Hepatocyte (in vitro differentiated cells): ENCODE data around the gene TUBA8. TPM values are rescaled to one million over a fixed set of nuclear protein-coding genes. Genes with fewer than 3 reads are reported as not detected.

ENCODE experiments used
- DNase-seq: peaks from one replicate; pipeline ENCODE4 v3.0.0-alpha.2; 2016; ENCODE audit warnings: low spot score
- H2AFZ ChIP-seq: fragments of 200-600 bp; sonication (generic); 2 replicates; pipeline ENCODE4 v1.6.0; 2016; ENCODE audit warnings: antibody characterized with exemption, mild to moderate bottlenecking
- H3K27ac ChIP-seq: fragments of 200-600 bp; sonication (generic); 2 replicates; pipeline ENCODE4 v1.5.1; 2016; ENCODE audit warnings: mild to moderate bottlenecking
- H3K27me3 ChIP-seq: fragments of 200-600 bp; sonication (generic); 2 replicates; pipeline ENCODE4 v1.6.1; 2016
- H3K36me3 ChIP-seq: fragments of 200-600 bp; sonication (generic); replicated peaks from 2 replicates; pipeline ENCODE4 v1.5.1; 2016; ENCODE audit warnings: low read depth; ENCODE audit not compliant: insufficient read depth
- H3K4me1 ChIP-seq: fragments of 200-600 bp; sonication (generic); 2 replicates; pipeline ENCODE4 v1.5.1; 2016; ENCODE audit warnings: mild to moderate bottlenecking, moderate library complexity; ENCODE audit not compliant: insufficient read depth
- H3K4me2 ChIP-seq: fragments of 200-600 bp; sonication (generic); 2 replicates; pipeline ENCODE4 v1.6.0; 2016
- H3K4me3 ChIP-seq: fragments of 200-600 bp; sonication (generic); 2 replicates; pipeline ENCODE4 v1.5.1; 2016; ENCODE audit warnings: mild to moderate bottlenecking
- H3K79me2 ChIP-seq: fragments of 200-600 bp; sonication (generic); 2 replicates; pipeline ENCODE4 v1.6.0; 2017; ENCODE audit warnings: mild to moderate bottlenecking
- H3K9me2 ChIP-seq: fragments of 200-600 bp; sonication (generic); replicated peaks from 2 replicates; pipeline ENCODE4 v1.6.0; 2017; ENCODE audit warnings: mild to moderate bottlenecking; ENCODE audit not compliant: insufficient read depth
- H3K9me3 ChIP-seq: fragments of 200-600 bp; sonication (generic); 2 replicates; pipeline ENCODE4 v1.5.1; 2016; ENCODE audit warnings: low read depth, mild to moderate bottlenecking
- H4K20me1 ChIP-seq: fragments of 200-600 bp; sonication (generic); 2 replicates; pipeline ENCODE4 v1.6.0; 2016; ENCODE audit warnings: mild to moderate bottlenecking; ENCODE audit not compliant: insufficient read depth, poor library complexity, severe bottlenecking
- CTCF ChIP-seq: fragments of 200-600 bp; sonication (generic); IDR thresholded peaks from 2 replicates; pipeline ENCODE4 v1.5.1; 2016; ENCODE audit warnings: antibody characterized with exemption, mild to moderate bottlenecking; ENCODE audit not compliant: poor library complexity
- EZH2 ChIP-seq: fragments of 200-600 bp; sonication (generic); IDR thresholded peaks from 2 replicates; pipeline ENCODE4 v1.6.1; 2016; ENCODE audit warnings: antibody characterized with exemption, mild to moderate bottlenecking, borderline replicate concordance
- EZH2phosphoT487 ChIP-seq: fragments of 200-600 bp; sonication (generic); IDR thresholded peaks from one replicate; pipeline ENCODE4 v1.6.1; 2018; ENCODE audit warnings: antibody characterized with exemption, mild to moderate bottlenecking, low read depth, moderate library complexity; ENCODE audit not compliant: unreplicated experiment, severe bottlenecking
- WGBS: methylation state at CpG from one replicate; pipeline ENCODE4 v1.1.6; 2016; ENCODE audit warnings: low lambda C conversion rate; ENCODE audit errors: missing lambda C conversion rate; 5-methylcytosine and 5-hydroxymethylcytosine counted together
- polyA plus RNA-seq: library from polyadenylated mRNA; unstranded; fragments of >200 nt; fragmentation: Nextera tagmentation; extraction: Ambion mirVana; gene quantifications from 2 replicates; pipeline ENCODE4 v1.2.1, GENCODE V29; 2016
- total RNA-seq: library from RNA; depleted of rRNA; stranded (reverse); fragments of >200 nt; gene quantifications from 2 replicates; pipeline ENCODE4 v1.2.3, GENCODE V29; 2014

TUBA8 gene
- total and polyA plus RNA-seq, 2 experiments from 2014 or later, result 0.46 to 1.5 TPM

GRCh38 chr22:18090286-18090685, 20.3 kb upstream of the TUBA8 start:
- DNase-seq, result no peak
- Histone ChIP-seq H3K9me3 (no peaks in the 10 kb centered on the region), H3K27ac (no peak overlapping the region), H4K20me1 (no peaks in the 10 kb centered on the region), H3K4me1 (peaks cover 10% of the 10 kb centered on the region), H3K27me3 (no peaks in the 10 kb centered on the region), H3K4me2 (no peak overlapping the region), H2AFZ (no peak overlapping the region), H3K9me2 (no peaks in the 10 kb centered on the region), H3K4me3 (no peak overlapping the region), H3K79me2 (peaks cover 3% of the 10 kb centered on the region), H3K36me3 (peaks cover 8% of the 10 kb centered on the region)
- WGBS, result 97% methylated on average over 8 of the region's 8 CpGs
- no peak for TF ChIP-seq EZH2
- no peak for TF ChIP-seq EZH2phosphoT487
- no peak for TF ChIP-seq CTCF

GRCh38 chr22:18091478-18091877, 19.1 kb upstream of the TUBA8 start:
- H3K36me3 ChIP-seq, result peaks cover under 1% of the 10 kb centered on the region
- 80% methylated on average over 7 of the region's 7 CpGs for WGBS
- H3K27me3 ChIP-seq, result no peaks in the 10 kb centered on the region
- H4K20me1 ChIP-seq, result no peaks in the 10 kb centered on the region
- no peak for TF ChIP-seq EZH2phosphoT487
- TF ChIP-seq EZH2, result no peak
- no peak for TF ChIP-seq CTCF
- DNase-seq, result no peak
- H3K4me3 ChIP-seq, result no peak overlapping the region
- no peak overlapping the region for H2AFZ ChIP-seq
- peaks cover 3% of the 10 kb centered on the region for H3K79me2 ChIP-seq
- H3K9me3 ChIP-seq, result no peaks in the 10 kb centered on the region
- peak overlapping the region; percentile 48 for H3K4me2 ChIP-seq
- peak overlapping the region; percentile 90 for H3K27ac ChIP-seq
- H3K9me2 ChIP-seq, result no peaks in the 10 kb centered on the region
- H3K4me1 ChIP-seq, result peaks cover 6% of the 10 kb centered on the region

- no peak for TF ChIP-seq EZH2phosphoT487
- no peak for TF ChIP-seq CTCF
- no peak for TF ChIP-seq EZH2
- no peaks in the 10 kb centered on the region for H3K9me2 ChIP-seq
- peak; percentile 71 for DNase-seq
- peak overlapping the region; percentile 90 for H3K27ac ChIP-seq
- H3K79me2 ChIP-seq, result peaks cover 3% of the 10 kb centered on the region
- H3K9me3 ChIP-seq, result no peaks in the 10 kb centered on the region
- H3K4me2 ChIP-seq, result peak overlapping the region; percentile 48
- no peak overlapping the region for H3K4me3 ChIP-seq
- 64% methylated on average over 22 of the region's 22 CpGs for WGBS
- H3K36me3 ChIP-seq, result no peaks in the 10 kb centered on the region
- no peaks in the 10 kb centered on the region for H3K27me3 ChIP-seq
- no peak overlapping the region for H2AFZ ChIP-seq
- no peaks in the 10 kb centered on the region for H4K20me1 ChIP-seq
- peaks cover 6% of the 10 kb centered on the region for H3K4me1 ChIP-seq
Measured at GRCh38 chr22:18091916-18092526, 18.6 kb upstream of the TUBA8 start.
